Cardiac muscle cell (in vitro differentiated cells and primary cell): ENCODE data around the gene EGLN1. TPM values are rescaled to one million over a fixed set of nuclear protein-coding genes. Genes with fewer than 3 reads are reported as not detected.

ENCODE experiments used
- DNase-seq, 2 donors: peaks; one replicate each; pipeline versions ENCODE4 v3.0.0 to v3.0.0-alpha.2; 2010 to 2017; ENCODE audit warnings: low read depth in 1 of 2, low spot score in 1 of 2
- H3K27ac ChIP-seq: fragments of 200-600 bp; sonication (generic); 2 replicates; pipeline ENCODE4 v1.5.1; 2016
- H3K27me3 ChIP-seq: fragments of 200-600 bp; sonication (generic); 2 replicates; pipeline ENCODE4 v1.6.0; 2016; ENCODE audit warnings: control low read depth
- H3K36me3 ChIP-seq: fragments of 200-600 bp; sonication (generic); 2 replicates; pipeline ENCODE4 v1.5.1; 2016; ENCODE audit warnings: control low read depth
- H3K4me1 ChIP-seq: fragments of 200-600 bp; sonication (generic); 2 replicates; pipeline ENCODE4 v1.8.1; 2017; ENCODE audit warnings: low read depth, mild to moderate bottlenecking, mixed run types
- H3K4me3 ChIP-seq: fragments of 200-600 bp; sonication (generic); 2 replicates; pipeline ENCODE4 v1.5.1; 2016; ENCODE audit warnings: mild to moderate bottlenecking
- H3K9me3 ChIP-seq: fragments of 200-600 bp; sonication (generic); 2 replicates; pipeline ENCODE4 v1.5.1; 2017; ENCODE audit warnings: low read depth, mild to moderate bottlenecking, control low read depth
- polyA plus RNA-seq: library from polyadenylated mRNA; unstranded; fragments of >200 nt; fragmentation: Nextera tagmentation; extraction: Ambion mirVana; gene quantifications from 2 replicates; pipeline ENCODE4 v1.2.1, GENCODE V29; 2016
- total RNA-seq: library from RNA; depleted of rRNA; stranded (reverse); fragments of >200 nt; gene quantifications from 2 replicates; pipeline ENCODE4 v1.2.3, GENCODE V29; 2016
- TF ChIP-seq, protein P1 (sequence below): IDR thresholded peaks from 2 replicates; pipeline ENCODE4 v1.5.1; 2012; ENCODE audit warnings: low read depth, mild to moderate bottlenecking, low read length

EGLN1 gene
- total and polyA plus RNA-seq, 2 experiments from 2014 or later: 54.0 to 67.6 TPM

DNA sequence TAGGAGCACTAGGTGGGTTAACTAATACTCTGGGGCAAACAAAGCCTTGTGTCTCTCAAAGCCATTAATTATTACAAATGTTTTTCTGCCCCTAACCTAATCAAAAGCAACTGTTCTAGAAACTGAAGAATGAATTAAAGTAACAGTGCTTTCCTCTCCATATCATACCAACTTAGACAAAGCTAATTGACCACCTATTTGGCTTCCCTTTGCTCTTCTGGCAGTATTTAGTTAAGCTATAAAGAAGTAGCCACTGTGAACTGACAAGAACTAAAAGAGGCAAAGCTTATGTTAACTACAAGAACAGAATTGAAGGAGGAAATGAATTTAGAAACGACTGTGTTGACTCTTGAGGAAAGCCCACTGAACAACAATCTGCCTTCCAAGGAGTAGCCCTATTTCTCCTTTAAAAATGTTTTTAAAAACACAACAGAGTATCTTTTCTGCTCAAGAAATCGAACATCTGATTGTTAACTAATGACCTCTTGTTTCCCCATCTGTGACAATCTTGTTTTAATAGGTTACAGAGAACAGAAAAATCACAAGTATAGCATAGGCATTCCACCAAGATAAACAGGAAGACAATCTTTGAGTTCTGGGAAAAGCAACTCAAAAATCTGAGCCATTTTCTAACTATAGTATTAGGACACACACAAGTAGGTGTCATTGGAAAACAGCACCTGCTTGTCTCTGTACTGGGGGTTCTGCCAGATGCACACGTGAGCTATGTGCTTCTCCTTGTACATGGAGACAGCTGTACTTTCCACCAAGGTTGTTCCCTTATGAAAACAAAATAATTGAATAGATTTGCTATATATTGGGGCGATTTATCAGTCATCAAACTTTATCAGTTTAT, 3.1 kb upstream of the EGLN1 start:
- no peak for DNase-seq
- peaks cover 14% of the 10 kb centered on the region for H3K27me3 ChIP-seq
- H3K4me3 ChIP-seq: no peak overlapping the region
- TF ChIP-seq, protein P1, sequence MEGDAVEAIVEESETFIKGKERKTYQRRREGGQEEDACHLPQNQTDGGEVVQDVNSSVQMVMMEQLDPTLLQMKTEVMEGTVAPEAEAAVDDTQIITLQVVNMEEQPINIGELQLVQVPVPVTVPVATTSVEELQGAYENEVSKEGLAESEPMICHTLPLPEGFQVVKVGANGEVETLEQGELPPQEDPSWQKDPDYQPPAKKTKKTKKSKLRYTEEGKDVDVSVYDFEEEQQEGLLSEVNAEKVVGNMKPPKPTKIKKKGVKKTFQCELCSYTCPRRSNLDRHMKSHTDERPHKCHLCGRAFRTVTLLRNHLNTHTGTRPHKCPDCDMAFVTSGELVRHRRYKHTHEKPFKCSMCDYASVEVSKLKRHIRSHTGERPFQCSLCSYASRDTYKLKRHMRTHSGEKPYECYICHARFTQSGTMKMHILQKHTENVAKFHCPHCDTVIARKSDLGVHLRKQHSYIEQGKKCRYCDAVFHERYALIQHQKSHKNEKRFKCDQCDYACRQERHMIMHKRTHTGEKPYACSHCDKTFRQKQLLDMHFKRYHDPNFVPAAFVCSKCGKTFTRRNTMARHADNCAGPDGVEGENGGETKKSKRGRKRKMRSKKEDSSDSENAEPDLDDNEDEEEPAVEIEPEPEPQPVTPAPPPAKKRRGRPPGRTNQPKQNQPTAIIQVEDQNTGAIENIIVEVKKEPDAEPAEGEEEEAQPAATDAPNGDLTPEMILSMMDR: no peak
- H3K27ac ChIP-seq: no peak overlapping the region
- H3K36me3 ChIP-seq: no peaks in the 10 kb centered on the region
- H3K9me3 ChIP-seq: no peaks in the 10 kb centered on the region
- peaks cover 5% of the 10 kb centered on the region for H3K4me1 ChIP-seq

DNA sequence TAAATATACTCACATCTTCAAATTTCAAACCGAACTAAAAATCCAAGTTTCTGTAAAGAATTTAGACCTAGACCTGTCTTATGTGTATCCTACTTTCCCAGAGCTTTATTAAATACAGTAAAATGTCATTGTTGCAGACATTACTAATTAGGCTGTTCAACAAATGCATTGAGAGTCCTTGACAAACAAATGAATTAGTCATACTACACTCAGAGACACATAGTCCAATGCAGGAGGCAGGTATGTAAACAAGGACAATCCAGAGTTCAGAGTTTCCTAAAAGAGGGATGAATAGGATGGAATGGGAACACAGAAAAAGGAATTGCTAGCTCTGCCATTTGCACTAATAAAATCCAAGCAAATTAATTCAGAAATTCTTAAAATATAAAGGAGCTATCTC, 1.6 kb upstream of the EGLN1 start:
- Histone ChIP-seq H3K36me3 (no peaks in the 10 kb centered on the region), H3K27me3 (peaks cover 14% of the 10 kb centered on the region), H3K4me3 (no peak overlapping the region), H3K9me3 (no peaks in the 10 kb centered on the region), H3K4me1 (peaks cover 9% of the 10 kb centered on the region), H3K27ac (no peak overlapping the region)
- no peak for DNase-seq
- TF ChIP-seq, protein P1: no peak

DNA sequence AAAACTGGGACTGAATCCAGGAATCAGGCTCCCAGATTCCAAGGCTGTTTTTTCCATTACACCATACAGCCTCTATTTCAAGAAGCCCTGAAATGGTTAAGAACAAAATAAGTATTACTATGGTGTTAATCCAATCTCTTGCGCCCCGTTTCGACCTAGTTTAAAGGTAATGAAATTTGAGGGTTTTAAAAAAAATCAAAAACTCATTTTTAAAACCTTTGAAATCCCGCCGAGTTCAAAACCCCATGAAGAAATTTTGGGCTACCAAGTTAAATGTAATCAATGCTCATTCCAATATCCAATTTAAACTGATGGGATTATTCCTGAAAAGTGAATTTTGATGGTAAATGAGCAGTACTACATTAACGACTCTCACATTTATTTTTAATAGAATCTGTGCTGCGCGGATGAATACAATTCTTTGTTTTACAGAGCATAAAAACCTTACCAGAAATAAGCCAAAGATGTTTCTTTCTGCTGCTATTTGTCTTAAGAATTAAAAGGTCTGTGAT, 767 bp upstream of the EGLN1 start:
- peak overlapping the region; percentile 95 for H3K4me3 ChIP-seq
- H3K27ac ChIP-seq: peak overlapping the region; percentile 96
- H3K9me3 ChIP-seq: no peaks in the 10 kb centered on the region
- peaks cover 14% of the 10 kb centered on the region for H3K27me3 ChIP-seq
- TF ChIP-seq, protein P1: no peak
- no peaks in the 10 kb centered on the region for H3K36me3 ChIP-seq
- DNase-seq: no peak
- H3K4me1 ChIP-seq: peaks cover 15% of the 10 kb centered on the region

DNA sequence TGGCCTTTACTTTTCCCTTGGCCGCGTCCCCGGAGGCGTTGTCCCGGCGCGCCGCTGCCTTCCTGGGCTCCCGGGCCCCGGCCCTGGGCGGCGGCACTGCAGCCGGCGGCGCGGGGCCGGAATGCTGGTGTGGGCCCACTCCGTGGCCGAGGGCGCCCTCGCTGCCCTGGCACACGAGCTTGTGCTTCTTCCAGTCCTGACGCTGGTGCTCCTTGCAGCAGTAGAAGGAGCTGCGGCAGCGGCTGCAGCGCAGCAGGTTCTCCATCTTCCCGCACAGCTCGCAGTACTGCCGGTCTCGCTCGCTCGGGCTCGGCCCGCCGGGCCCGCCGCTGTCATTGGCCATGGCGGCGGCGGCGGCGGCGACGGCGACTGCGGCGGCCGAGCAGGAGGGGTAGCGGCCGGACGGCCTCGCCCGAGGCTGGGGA, 529 bp downstream of the EGLN1 start:
- peaks cover 28% of the 10 kb centered on the region for H3K4me1 ChIP-seq
- H3K27ac ChIP-seq: peak overlapping the region; percentile 96
- no peaks in the 10 kb centered on the region for H3K9me3 ChIP-seq
- peaks cover 14% of the 10 kb centered on the region for H3K27me3 ChIP-seq
- TF ChIP-seq, protein P1: no peak
- peak overlapping the region; percentile 95 for H3K4me3 ChIP-seq
- peak; percentile 57 to 62 for DNase-seq
- no peaks in the 10 kb centered on the region for H3K36me3 ChIP-seq

DNA sequence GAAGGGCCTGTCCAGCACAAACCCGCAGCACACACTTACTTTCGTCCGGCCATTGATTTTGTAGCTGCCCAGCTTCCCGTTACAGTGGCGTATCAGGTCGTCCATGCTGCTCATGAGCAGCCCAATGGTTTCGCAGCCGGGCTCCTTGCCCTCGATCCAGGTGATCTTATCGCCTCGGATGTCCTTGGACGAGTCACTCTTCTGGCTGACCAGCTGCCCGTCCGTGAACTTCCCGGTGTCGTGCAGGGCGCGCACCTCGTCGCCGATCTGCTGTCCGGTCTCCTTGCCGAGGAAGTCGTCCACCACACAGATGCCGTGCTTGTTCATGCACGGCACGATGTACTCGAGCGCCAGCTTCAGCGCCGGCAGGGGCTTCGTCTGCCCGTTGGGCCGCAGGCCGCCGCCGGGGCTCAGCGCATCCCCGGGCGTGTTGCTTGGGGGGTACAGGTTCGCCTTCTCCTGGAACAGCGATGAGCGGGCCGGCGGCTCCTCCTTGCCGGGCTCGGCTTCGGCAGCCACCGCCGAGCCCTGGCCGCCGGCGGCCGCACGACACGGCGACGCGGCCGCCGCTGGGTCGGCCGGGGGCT, 1.0 kb downstream of the EGLN1 start:
- Histone ChIP-seq H3K9me3 (no peaks in the 10 kb centered on the region), H3K27me3 (peaks cover 10% of the 10 kb centered on the region)
- TF ChIP-seq, protein P1: no peak

More for the DNA sequence above, 1.0 kb downstream of the EGLN1 start:
- peak; percentile 58 to 75 for DNase-seq
- Histone ChIP-seq H3K27ac (peak overlapping the region; percentile 96), H3K36me3 (no peaks in the 10 kb centered on the region), H3K4me1 (peaks cover 32% of the 10 kb centered on the region), H3K4me3 (peak overlapping the region; percentile 95)
